A673 (cell line): ENCODE measurements around the gene KCTD5.

Experiments
- CTCF ChIP-seq: fragments of 300-800, 200-600 bp; sonication (generic); conservative IDR thresholded peaks from 2 replicates; pipeline ENCODE4 v1.5.1; 2017; ENCODE audit warnings: low read depth, mild to moderate bottlenecking, antibody characterized with exemption, low read length, moderate library complexity, mixed read lengths
- EZH2 ChIP-seq: fragments of 200-600 bp; sonication (generic); IDR thresholded peaks from 2 replicates; pipeline ENCODE4 v1.6.1; 2017; ENCODE audit warnings: borderline replicate concordance, low read depth, mild to moderate bottlenecking, mixed read lengths, antibody characterized with exemption, low read length; ENCODE audit not compliant: poor library complexity, severe bottlenecking

GRCh38 chr16:2702438-2702825 lies 20.1 kb downstream of the KCTD5 start:
- TF ChIP-seq CTCF (no peak), EZH2 (no peak)
